Measurements from ENCODE around the gene ZNF32. TPM values are rescaled to one million over a fixed set of nuclear protein-coding genes. Genes with fewer than 3 reads are reported as not detected.

The ZNF32 gene
- total RNA-seq, 1 donor from 2014 or later, result 35.1 TPM

Other genes starting within 250 kb of the ZNF32 start
- gene HNRNPF, start 239.7 kb downstream of the ZNF32 start, total RNA-seq, result 184 TPM
- gene ZNF487, start 211.8 kb downstream of the ZNF32 start, total RNA-seq, result 3.9 TPM
- gene ZNF239, start 74.3 kb downstream of the ZNF32 start, total RNA-seq, result 5.5 TPM
- gene ZNF485, start 42.4 kb downstream of the ZNF32 start, total RNA-seq, result 2.1 TPM

All from mesenteric fat pad (tissue), 1 donor.